ENCODE data around the gene PVRIG. TPM values are rescaled to one million over a fixed set of nuclear protein-coding genes. Genes with fewer than 3 reads are reported as not detected.
"Not testable (repeated sequence)": the region's sequence is repeated elsewhere in the genome, so short reads cannot be mapped to it uniquely, and the experiment has no call there.

PVRIG gene
- total RNA-seq, 3 donors from 2014 or later: 0.32 to 1.2 (median 0.66) TPM

DNA sequence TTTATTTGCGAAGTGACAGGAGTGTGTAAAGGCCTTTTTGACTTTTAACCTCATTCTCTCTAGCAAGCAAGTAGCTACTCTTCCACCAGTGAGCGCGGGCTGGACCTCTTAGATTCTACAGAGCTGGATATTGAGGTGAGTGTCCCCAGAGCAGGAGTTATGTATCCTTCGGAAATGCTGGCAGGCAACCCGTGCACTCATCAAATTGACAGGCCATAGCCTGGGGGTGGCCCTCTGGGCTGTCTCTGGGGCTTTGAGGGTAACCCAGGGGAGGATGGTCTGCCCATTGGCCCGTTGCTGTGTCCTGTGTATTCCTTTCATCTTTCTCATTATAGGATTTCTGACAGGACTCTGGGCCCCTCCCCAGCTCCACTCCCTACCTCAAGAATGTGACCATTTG, 6.1 kb upstream of the PVRIG start:
- no peaks in the 10 kb centered on the region for H3K27me3 ChIP-seq
- intact Hi-C loops (cut with DNase I; ENCODE audit: low total_unique reads): no loop called here
- no peak for DNase-seq (ENCODE audit: low spot score in 2 of 2)
- H3K4me1 ChIP-seq: no peaks in the 10 kb centered on the region
- H3K9me3 ChIP-seq: no peaks in the 10 kb centered on the region
- TF ChIP-seq, protein P1, sequence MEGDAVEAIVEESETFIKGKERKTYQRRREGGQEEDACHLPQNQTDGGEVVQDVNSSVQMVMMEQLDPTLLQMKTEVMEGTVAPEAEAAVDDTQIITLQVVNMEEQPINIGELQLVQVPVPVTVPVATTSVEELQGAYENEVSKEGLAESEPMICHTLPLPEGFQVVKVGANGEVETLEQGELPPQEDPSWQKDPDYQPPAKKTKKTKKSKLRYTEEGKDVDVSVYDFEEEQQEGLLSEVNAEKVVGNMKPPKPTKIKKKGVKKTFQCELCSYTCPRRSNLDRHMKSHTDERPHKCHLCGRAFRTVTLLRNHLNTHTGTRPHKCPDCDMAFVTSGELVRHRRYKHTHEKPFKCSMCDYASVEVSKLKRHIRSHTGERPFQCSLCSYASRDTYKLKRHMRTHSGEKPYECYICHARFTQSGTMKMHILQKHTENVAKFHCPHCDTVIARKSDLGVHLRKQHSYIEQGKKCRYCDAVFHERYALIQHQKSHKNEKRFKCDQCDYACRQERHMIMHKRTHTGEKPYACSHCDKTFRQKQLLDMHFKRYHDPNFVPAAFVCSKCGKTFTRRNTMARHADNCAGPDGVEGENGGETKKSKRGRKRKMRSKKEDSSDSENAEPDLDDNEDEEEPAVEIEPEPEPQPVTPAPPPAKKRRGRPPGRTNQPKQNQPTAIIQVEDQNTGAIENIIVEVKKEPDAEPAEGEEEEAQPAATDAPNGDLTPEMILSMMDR (IDR thresholded peaks at IDR 0.05): no peak
- TF ChIP-seq POLR2AphosphoS5 (IDR thresholded peaks at IDR 0.05) (no peak), POLR2A (IDR thresholded peaks at IDR 0.05) (no peak)
- no peak overlapping the region for H3K27ac ChIP-seq
- no peak overlapping the region for H3K4me3 ChIP-seq
- no peaks in the 10 kb centered on the region for H3K36me3 ChIP-seq

DNA sequence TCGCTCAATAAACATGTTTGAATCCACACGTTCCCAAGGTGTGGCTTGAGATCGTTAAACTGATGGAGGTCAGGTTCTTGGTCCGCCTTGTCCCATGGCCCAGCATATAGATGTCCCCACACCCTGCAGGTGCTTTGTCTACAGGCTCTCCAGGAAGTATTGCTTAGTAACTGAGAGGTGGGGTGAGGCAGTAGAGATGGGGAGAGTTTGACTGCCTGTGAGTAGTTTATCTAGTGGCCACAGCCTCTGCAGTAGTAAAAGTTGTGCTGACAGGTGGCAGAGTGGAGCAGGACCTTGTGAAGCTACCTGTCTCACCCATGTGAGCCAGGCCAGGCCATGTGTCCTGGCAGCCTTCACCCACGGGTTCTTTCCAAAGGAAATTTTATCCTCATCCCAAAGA, 5.4 kb upstream of the PVRIG start:
- H3K9me3 ChIP-seq; intact Hi-C loops (cut with DNase I; ENCODE audit: low total_unique reads); H3K36me3 ChIP-seq; H3K27me3 ChIP-seq; H3K4me3 ChIP-seq; DNase-seq (ENCODE audit: low spot score in 2 of 2); H3K4me1 ChIP-seq; H3K27ac ChIP-seq: not testable (repeated sequence)

DNA sequence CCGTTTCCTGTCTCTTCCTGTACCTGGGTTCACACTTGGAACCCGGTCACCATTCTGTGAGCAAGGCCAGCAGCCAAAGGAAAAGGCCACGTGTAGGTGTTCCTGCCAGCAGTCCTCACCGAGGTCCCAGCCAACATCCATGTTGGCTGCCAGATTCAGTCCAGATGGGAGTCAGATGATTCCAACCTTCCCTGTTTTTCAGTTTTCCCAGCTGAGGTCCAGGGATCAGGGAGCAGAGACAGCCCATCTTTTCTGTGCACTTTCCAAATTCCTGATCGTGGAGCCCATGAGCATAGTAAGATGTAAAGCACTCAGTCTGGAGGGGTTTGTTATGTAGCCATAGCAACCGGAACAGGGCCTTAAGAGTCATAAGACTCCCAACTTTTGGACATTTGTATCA, 3.9 kb upstream of the PVRIG start:
- Histone ChIP-seq H3K9me3 (no peaks in the 10 kb centered on the region), H3K4me1 (no peaks in the 10 kb centered on the region), H3K27me3 (no peaks in the 10 kb centered on the region), H3K27ac (peak overlapping the region in 1 of 2 donors; percentile 9), H3K4me3 (no peak overlapping the region), H3K36me3 (no peaks in the 10 kb centered on the region)
- TF ChIP-seq, protein P1 (IDR thresholded peaks at IDR 0.05): no peak
- no peak for TF ChIP-seq POLR2A (IDR thresholded peaks at IDR 0.05)
- no peak for TF ChIP-seq POLR2AphosphoS5 (IDR thresholded peaks at IDR 0.05)
- peak in 1 of 2 donors; percentile 24 for DNase-seq (ENCODE audit: low spot score in 2 of 2)
- intact Hi-C loops (cut with DNase I; ENCODE audit: low total_unique reads): no loop called here

DNA sequence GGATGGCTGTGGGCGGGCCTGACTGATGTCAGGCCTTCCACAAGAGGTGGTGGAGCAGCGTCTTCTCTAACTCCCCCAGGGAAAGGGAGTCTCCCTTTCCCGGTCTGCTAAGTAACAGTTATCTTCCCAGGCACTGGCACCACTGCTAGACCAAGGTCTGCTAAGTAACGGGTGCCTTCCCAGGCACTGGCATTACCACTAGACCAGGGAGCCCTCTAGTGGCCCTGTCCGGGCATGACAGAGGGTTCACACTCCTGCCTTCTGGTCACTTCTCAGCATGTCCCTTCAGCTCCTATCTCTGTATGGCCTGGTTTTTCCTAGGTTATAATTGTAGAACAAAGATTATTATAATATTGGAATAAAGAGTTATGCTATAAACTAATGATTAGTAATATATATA, 1.8 kb upstream of the PVRIG start:
- intact Hi-C loops (cut with DNase I; ENCODE audit: low total_unique reads); H3K4me1 ChIP-seq; H3K9me3 ChIP-seq; H3K4me3 ChIP-seq; H3K27ac ChIP-seq; H3K36me3 ChIP-seq; H3K27me3 ChIP-seq: not testable (repeated sequence)
- DNase-seq (ENCODE audit: low spot score in 2 of 2): peak; percentile 77 to 86
- TF ChIP-seq, protein P1 (IDR thresholded peaks at IDR 0.05): peak in 1 of 3 donors; percentile 31

DNA sequence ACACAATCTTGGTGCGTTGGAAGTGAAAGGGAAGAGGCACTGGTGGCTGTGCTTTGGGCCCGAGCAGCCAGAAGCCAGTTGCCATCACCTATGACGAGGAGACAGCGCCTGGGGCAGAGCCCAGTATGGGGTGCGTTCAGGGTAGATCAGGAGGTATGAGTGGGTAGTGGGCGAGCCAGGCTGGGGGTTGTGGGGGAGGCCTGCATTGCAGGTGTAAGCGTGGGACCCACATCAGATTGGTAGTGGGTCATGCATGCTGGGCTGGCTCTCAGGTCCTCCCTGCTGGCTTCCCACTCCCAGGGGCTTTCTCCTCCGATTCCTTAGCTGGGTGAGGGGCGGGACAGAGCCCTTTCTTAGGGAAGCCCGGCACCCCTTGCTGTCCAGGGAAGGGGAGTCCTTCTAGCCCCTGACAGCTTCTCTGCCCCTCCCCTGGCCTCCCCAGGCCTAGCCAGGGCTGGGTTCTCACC, 445 bp upstream of the PVRIG start:
- no peak for DNase-seq (ENCODE audit: low spot score in 2 of 2)
- TF ChIP-seq POLR2A (IDR thresholded peaks at IDR 0.05): no peak
- TF ChIP-seq, protein P1 (IDR thresholded peaks at IDR 0.05): no peak
- TF ChIP-seq POLR2AphosphoS5 (IDR thresholded peaks at IDR 0.05): no peak
- peak overlapping the region in 1 of 2 donors; percentile 43 for H3K27ac ChIP-seq
- H3K27me3 ChIP-seq: no peaks in the 10 kb centered on the region
- H3K4me3 ChIP-seq: no peak overlapping the region
- intact Hi-C loops (cut with DNase I; ENCODE audit: low total_unique reads): no loop called here
- no peaks in the 10 kb centered on the region for H3K9me3 ChIP-seq
- H3K36me3 ChIP-seq: no peaks in the 10 kb centered on the region
- H3K4me1 ChIP-seq: no peaks in the 10 kb centered on the region
